HepG2 (cell line): ENCODE results near the gene MBD3. TPM values are rescaled to one million over a fixed set of nuclear protein-coding genes. Genes with fewer than 3 reads are reported as not detected.

Source experiments
- ATAC-seq: fragments of 200-7000 bp; cut with Tn5 transposase; 3 replicates; pipeline ENCODE4 v1.9.1; 2020; ENCODE audit warnings: mild to moderate bottlenecking, moderate library complexity
- BruUV-seq: library from RNA; stranded (reverse); fragments of 400-500 nt; replicated peaks from 2 replicates; lab custom pipeline; 2021; lab: Mats Ljungman, UMichigan
- CTCF ChIA-PET: fragments of 300-600 bp; formaldehyde crosslinking; extraction: SDS; loops from one replicate; lab custom pipeline; 2021; ENCODE audit warnings: low total read pairs, inconsistent platforms, low intra/inter-chr PET ratio; lab: Yijun Ruan, JAX
- POLR2A ChIA-PET: fragments of 350-600 bp; sonication (Branson Sonifier 250); formaldehyde crosslinking; loops from one replicate; lab custom pipeline; 2020; ENCODE audit warnings: antibody characterized with exemption, inconsistent platforms; lab: Yijun Ruan, JAX
- DNase-seq: peaks from one replicate; pipeline ENCODE4 v3.0.0-alpha.2; 2015; ENCODE audit warnings: low spot score
- FAIRE-seq: peaks from 3 replicates; lab custom pipeline; 2011; peaks lifted over from hg19 to GRCh38; lab: Jason Lieb, UNC
- H2AFZ ChIP-seq: one replicate; pipeline ENCODE4 v1.6.1; 2011; ENCODE audit warnings: low read length, inconsistent platforms
- H3K27ac ChIP-seq: fragments of 300-600 bp; 3 replicates; pipeline ENCODE4 v1.8.0; 2011; ENCODE audit warnings: mixed run types, mild to moderate bottlenecking, mixed read lengths, low read length, inconsistent platforms; ENCODE audit not compliant: insufficient read depth; ENCODE audit errors: extremely low read length
- H3K27me3 ChIP-seq, 2 experiments: fragments of 200-600 bp in 1 of 2; 2 replicates in 1 of 2; 3 replicates in 1 of 2; pipeline versions ENCODE4 v1.6.0 to v1.8.0; 2011; ENCODE audit warnings: low read length in 2 of 2, mild to moderate bottlenecking in 2 of 2, moderate library complexity in 2 of 2, inconsistent platforms in 1 of 2; ENCODE audit not compliant: insufficient read depth in 2 of 2, control insufficient read depth in 1 of 2
- H3K36me3 ChIP-seq, 2 experiments: fragments of 200-600 bp in 1 of 2; replicated peaks in 1 of 2; 2 replicates in 1 of 2; 3 replicates in 1 of 2; pipeline versions ENCODE4 v1.5.1 to v1.8.0; 2011; ENCODE audit warnings: low read length in 2 of 2, inconsistent platforms in 1 of 2; ENCODE audit not compliant: insufficient read depth in 2 of 2, control insufficient read depth in 1 of 2
- H3K4me1 ChIP-seq: 2 replicates; pipeline ENCODE4 v1.5.1; 2012; ENCODE audit warnings: low read length, inconsistent platforms; ENCODE audit not compliant: insufficient read depth
- H3K4me2 ChIP-seq: 2 replicates; pipeline ENCODE4 v1.6.0; 2011; ENCODE audit warnings: low read depth, low read length, inconsistent platforms
- H3K4me3 ChIP-seq, 3 experiments: fragments of 200-600 bp in 1 of 3; sonication (generic), shearing (Covaris generic) in 1 of 3; replicated peaks in 1 of 3; 2 replicates each; pipeline ENCODE4 v1.5.1; 2011 to 2016; ENCODE audit warnings: low read length in 3 of 3, inconsistent platforms in 2 of 3, low read depth in 2 of 3, mild to moderate bottlenecking in 2 of 3, control low read depth in 1 of 3, mixed read lengths in 1 of 3; ENCODE audit not compliant: insufficient read depth in 1 of 3
- H3K79me2 ChIP-seq: one replicate; pipeline ENCODE4 v1.6.1; 2011; ENCODE audit warnings: low read length, inconsistent platforms; ENCODE audit not compliant: insufficient read depth
- H3K9ac ChIP-seq: 2 replicates; pipeline ENCODE4 v1.6.0; 2011; ENCODE audit warnings: mild to moderate bottlenecking, low read depth, low read length, inconsistent platforms; ENCODE audit not compliant: insufficient read depth
- H3K9me3 ChIP-seq: 2 replicates; pipeline ENCODE4 v1.5.1; 2012; ENCODE audit warnings: mild to moderate bottlenecking, low read length
- H4K20me1 ChIP-seq: 2 replicates; pipeline ENCODE4 v1.6.0; 2011; ENCODE audit warnings: inconsistent platforms, mild to moderate bottlenecking, low read length, moderate library complexity; ENCODE audit not compliant: insufficient read depth
- FOXM1 ChIP-seq: sonication (generic); formaldehyde crosslinking; IDR thresholded peaks from 2 replicates; pipeline ENCODE4 v1.5.0; 2020; ENCODE audit warnings: missing genetic modification reagents
- ISX ChIP-seq: sonication (generic); formaldehyde crosslinking; conservative IDR thresholded peaks from 2 replicates; pipeline ENCODE4 v1.5.0; 2020; ENCODE audit warnings: missing genetic modification reagents
- MAFF ChIP-seq: IDR thresholded peaks from 2 replicates; pipeline ENCODE4 v1.6.1; 2011; ENCODE audit warnings: low read depth, low read length, improper control_type of control experiment
- MAFK ChIP-seq, 2 experiments: IDR thresholded peaks in 1 of 2; conservative IDR thresholded peaks in 1 of 2; 2 replicates each; pipeline ENCODE4 v1.6.1; 2011; ENCODE audit warnings: improper control_type of control experiment in 2 of 2, low read length in 2 of 2
- MED1 ChIP-seq: sonication (generic); formaldehyde crosslinking; IDR thresholded peaks from 2 replicates; pipeline ENCODE4 v1.4.0; 2020; ENCODE audit warnings: missing genetic modification reagents
- NFE2L1 ChIP-seq: sonication (generic); formaldehyde crosslinking; IDR thresholded peaks from 2 replicates; pipeline ENCODE4 v1.4.0; 2020; ENCODE audit warnings: missing genetic modification reagents, mild to moderate bottlenecking, borderline replicate concordance
- REL ChIP-seq: sonication (generic); formaldehyde crosslinking; conservative IDR thresholded peaks from 2 replicates; pipeline ENCODE4 v1.8.0; 2022; ENCODE audit warnings: mild to moderate bottlenecking, missing genetic modification reagents, moderate library complexity
- SMAD3 ChIP-seq: sonication (generic); formaldehyde crosslinking; IDR thresholded peaks from 2 replicates; pipeline ENCODE4 v1.4.0; 2020; ENCODE audit warnings: missing genetic modification reagents
- TBX3 ChIP-seq: fragments of 450-650 bp; IDR thresholded peaks from 2 replicates; pipeline ENCODE4 v1.6.1; 2017; ENCODE audit warnings: antibody characterized with exemption, mild to moderate bottlenecking, inconsistent platforms, borderline replicate concordance
- ZBTB1 ChIP-seq: sonication (generic); formaldehyde crosslinking; IDR thresholded peaks from 2 replicates; pipeline ENCODE4 v1.4.0; 2020; ENCODE audit warnings: missing genetic modification reagents, borderline replicate concordance
- ZBTB8A ChIP-seq: sonication (generic); formaldehyde crosslinking; IDR thresholded peaks from 2 replicates; pipeline ENCODE4 v1.4.0; 2020; ENCODE audit warnings: mild to moderate bottlenecking, low read depth, missing genetic modification reagents, borderline replicate concordance
- ZNF205 ChIP-seq: IDR thresholded peaks from 2 replicates; pipeline ENCODE4 v1.6.1; 2018; ENCODE audit warnings: missing biosample characterization, missing genetic modification reagents
- ZNF460 ChIP-seq: sonication (generic); formaldehyde crosslinking; IDR thresholded peaks from 2 replicates; pipeline ENCODE4 v1.5.1; 2020; ENCODE audit warnings: missing genetic modification reagents, mild to moderate bottlenecking, borderline replicate concordance
- ZNF558 ChIP-seq: sonication (generic); formaldehyde crosslinking; IDR thresholded peaks from 2 replicates; pipeline ENCODE4 v1.9.0; 2022; ENCODE audit warnings: mild to moderate bottlenecking, missing genetic modification reagents, borderline replicate concordance
- ZNF644 ChIP-seq: IDR thresholded peaks from 2 replicates; pipeline ENCODE4 v1.6.1; 2016; ENCODE audit warnings: low read depth
- WGBS: methylation state at CpG from one replicate; pipeline ENCODE4 v1.1.6; 2017; ENCODE audit warnings: low lambda C conversion rate; 5-methylcytosine and 5-hydroxymethylcytosine counted together
- in situ Hi-C: cut with HindIII; loops from 2 replicates; pipeline ENCODE4 v1.10.0; 2017; ENCODE audit warnings: low pct_unique_long_range_greater_than_20kb; ENCODE audit not compliant: extremely low pct_ligation_motif_present
- intact Hi-C: fragments of 100-400 bp; cut with micrococcal nuclease; formaldehyde crosslinking; loops from one replicate; pipeline ENCODE4 v1.10.0; 2022; ENCODE audit not compliant: unreplicated experiment
- polyA plus RNA-seq, 8 experiments: library from polyadenylated mRNA; depleted of rRNA in 3 of 8; stranded (reverse) in 7 of 8; unstranded in 1 of 8; fragments of >200 nt; fragmentation: Illumina TruSeq in 4 of 8; extraction: Trizol in 4 of 8; gene quantifications; 2 replicates each; pipeline versions ENCODE4 v1.2.1 to v1.2.3, GENCODE V29; 2011 to 2016; ENCODE audit warnings: low read depth in 4 of 8, missing spikeins in 1 of 8, mixed read lengths in 1 of 8; ENCODE audit not compliant: insufficient read depth in 1 of 8
- total RNA-seq, 5 experiments: library from RNA; depleted of rRNA; stranded (reverse); fragments of >200 nt; fragmentation: Illumina TruSeq; extraction: Trizol; gene quantifications; 2 replicates each; pipeline ENCODE4 v1.2.3, GENCODE V29; 2016; ENCODE audit warnings: low read depth in 1 of 5
- TF ChIP-seq, protein P1 (sequence below): sonication (generic); formaldehyde crosslinking; IDR thresholded peaks from 2 replicates; pipeline ENCODE4 v1.8.0; 2022; ENCODE audit warnings: mild to moderate bottlenecking, missing genetic modification reagents; ENCODE audit not compliant: insufficient replicate concordance
- TF ChIP-seq, protein P2 (sequence below): sonication (generic); formaldehyde crosslinking; IDR thresholded peaks from 2 replicates; pipeline ENCODE4 v1.8.1; 2023; ENCODE audit warnings: mild to moderate bottlenecking, missing genetic modification reagents

The MBD3 gene
- total and polyA plus RNA-seq, 2 of the 13 experiments (the other 11 are each of a cell fraction or from before 2014, with no cell fraction given), result 21.2 to 76.9 TPM

DNA sequence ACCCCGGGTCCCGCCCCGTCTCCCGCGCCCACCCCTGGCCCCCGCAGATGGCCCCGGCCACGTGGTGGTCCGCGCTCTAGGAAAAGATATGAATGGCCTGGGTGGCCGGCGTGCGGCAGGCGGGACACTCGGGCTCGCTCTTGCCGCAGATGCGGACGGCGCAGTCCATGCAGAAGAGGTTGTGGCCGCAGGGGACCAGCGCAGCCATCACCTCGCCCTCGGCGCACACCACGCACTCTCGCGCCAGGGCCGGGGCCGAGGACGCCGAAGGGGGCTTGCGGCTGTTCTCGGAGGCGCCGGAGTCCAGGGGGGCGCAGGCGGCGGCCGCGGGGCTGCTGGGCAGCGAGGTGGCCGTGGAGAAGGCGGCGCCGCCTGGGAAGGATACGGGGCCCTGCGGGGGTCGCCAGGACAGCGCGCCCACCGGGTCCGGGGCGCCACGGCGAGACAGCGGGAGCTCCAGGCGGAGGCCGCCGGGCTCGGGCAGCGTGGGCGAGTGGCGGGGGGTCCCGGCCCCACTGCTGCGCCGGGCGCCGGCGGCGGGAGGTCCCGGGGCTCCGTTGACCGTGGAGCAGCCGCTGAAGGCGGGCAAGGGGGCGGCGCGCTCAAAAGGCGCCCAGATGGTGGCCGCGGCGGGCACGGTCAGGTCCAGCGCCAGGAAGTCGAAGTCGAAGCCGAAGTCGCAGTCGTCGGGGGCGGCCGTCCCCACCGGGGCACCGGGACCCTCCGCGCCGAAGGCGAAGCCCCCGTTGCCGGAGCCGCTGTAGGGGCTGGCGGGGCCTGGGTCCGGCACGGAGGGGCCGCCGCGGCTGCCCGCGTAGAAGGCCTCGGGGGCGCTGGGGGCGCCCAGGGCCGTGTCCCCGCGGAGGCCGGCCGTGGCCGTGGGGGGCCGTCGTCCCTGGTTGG is 36.9 kb downstream of the MBD3 start:
- CTCF ChIA-PET, result no interaction called here

DNA sequence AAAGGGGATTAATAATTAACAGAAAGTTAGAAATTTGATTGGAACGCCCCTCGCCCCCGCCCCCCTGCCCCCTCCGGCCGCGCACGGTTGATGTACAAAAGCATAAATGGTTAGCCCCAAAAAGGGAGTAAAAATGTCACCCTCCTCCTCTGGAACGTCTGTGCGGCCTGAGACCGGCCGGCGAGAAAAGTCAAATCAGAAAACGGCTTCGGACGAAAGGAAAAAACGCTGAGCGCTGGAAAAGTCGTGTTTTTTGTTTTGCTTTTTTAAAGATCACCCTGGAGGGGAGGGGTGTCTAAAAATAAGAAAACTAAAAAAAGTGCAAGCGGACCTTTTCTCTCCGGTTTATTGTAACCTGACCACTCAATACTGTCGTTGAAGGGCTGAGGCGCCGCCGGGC is 37.7 kb downstream of the MBD3 start:
- BruUV-seq, result no TSS peak
- 96% methylated on average over 24 of the region's 24 CpGs for WGBS
- Histone ChIP-seq H3K9ac (no peak overlapping the region), H2AFZ (no peak overlapping the region), H3K9me3 (no peaks in the 10 kb centered on the region), H3K27ac (no peak overlapping the region), H3K79me2 (no peaks in the 10 kb centered on the region), H3K4me3 (no peak overlapping the region), H3K36me3 (no peaks in the 10 kb centered on the region; a peak in 1 of 5 replicates), H3K4me1 (peaks cover 8% of the 10 kb centered on the region; the same call in 1 of the 2 replicates), H4K20me1 (no peaks in the 10 kb centered on the region), H3K4me2 (no peak overlapping the region), H3K27me3 (no peaks in the 10 kb centered on the region)
- no peak for ATAC-seq
- ChIA-PET POLR2A (no interaction called here), CTCF (no interaction called here)
- no peak for FAIRE-seq
- intact Hi-C loops (no loop called here), in situ Hi-C loops (no loop called here)
- DNase-seq, result no peak
- TF ChIP-seq ZNF644 (CRISPR knock-in tag) (no peak), TBX3 (no peak), MAFF (0 out of 2 replicates have a peak, but pooled peaks have one; percentile 12), ISX (CRISPR knock-in tag) (no peak), MAFK (conservative IDR thresholded peaks at IDR 0.05 in 1 of 2, IDR thresholded peaks at IDR 0.05 in 1 of 2; ENCODE audit: low read length in 2 of 2) (peak; percentile 24 to 53; a peak in 3 of 4 replicates), ZNF205 (CRISPR knock-in tag) (no peak), ZNF558 (CRISPR knock-in tag) (no peak), ZBTB8A (CRISPR knock-in tag) (no peak), NFE2L1 (CRISPR knock-in tag) (no peak), SMAD3 (no peak), FOXM1 (CRISPR knock-in tag) (no peak)
- TF ChIP-seq, protein P1, sequence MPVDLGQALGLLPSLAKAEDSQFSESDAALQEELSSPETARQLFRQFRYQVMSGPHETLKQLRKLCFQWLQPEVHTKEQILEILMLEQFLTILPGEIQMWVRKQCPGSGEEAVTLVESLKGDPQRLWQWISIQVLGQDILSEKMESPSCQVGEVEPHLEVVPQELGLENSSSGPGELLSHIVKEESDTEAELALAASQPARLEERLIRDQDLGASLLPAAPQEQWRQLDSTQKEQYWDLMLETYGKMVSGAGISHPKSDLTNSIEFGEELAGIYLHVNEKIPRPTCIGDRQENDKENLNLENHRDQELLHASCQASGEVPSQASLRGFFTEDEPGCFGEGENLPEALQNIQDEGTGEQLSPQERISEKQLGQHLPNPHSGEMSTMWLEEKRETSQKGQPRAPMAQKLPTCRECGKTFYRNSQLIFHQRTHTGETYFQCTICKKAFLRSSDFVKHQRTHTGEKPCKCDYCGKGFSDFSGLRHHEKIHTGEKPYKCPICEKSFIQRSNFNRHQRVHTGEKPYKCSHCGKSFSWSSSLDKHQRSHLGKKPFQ (CRISPR knock-in tag), result no peak
- TF ChIP-seq, protein P2, sequence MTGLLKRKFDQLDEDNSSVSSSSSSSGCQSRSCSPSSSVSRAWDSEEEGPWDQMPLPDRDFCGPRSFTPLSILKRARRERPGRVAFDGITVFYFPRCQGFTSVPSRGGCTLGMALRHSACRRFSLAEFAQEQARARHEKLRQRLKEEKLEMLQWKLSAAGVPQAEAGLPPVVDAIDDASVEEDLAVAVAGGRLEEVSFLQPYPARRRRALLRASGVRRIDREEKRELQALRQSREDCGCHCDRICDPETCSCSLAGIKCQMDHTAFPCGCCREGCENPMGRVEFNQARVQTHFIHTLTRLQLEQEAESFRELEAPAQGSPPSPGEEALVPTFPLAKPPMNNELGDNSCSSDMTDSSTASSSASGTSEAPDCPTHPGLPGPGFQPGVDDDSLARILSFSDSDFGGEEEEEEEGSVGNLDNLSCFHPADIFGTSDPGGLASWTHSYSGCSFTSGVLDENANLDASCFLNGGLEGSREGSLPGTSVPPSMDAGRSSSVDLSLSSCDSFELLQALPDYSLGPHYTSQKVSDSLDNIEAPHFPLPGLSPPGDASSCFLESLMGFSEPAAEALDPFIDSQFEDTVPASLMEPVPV, result no peak

More for the DNA sequence above, 36.9 kb downstream of the MBD3 start:
- H3K4me2 ChIP-seq, result no peak overlapping the region
- over 99% methylated on average over 82 of the region's 121 CpGs for WGBS
- FAIRE-seq, result no peak
- ATAC-seq, result no peak
- intact Hi-C loops, result no loop called here
- no peak overlapping the region for H3K9ac ChIP-seq
- TF ChIP-seq ZNF460, result no peak
- TF ChIP-seq MED1, result no peak
- TF ChIP-seq REL, result no peak
- TF ChIP-seq ZBTB8A (CRISPR knock-in tag), result no peak
- no peak for TF ChIP-seq ZBTB1 (CRISPR knock-in tag)
- no TSS peak for BruUV-seq
- no peak for DNase-seq
- no peaks in the 10 kb centered on the region for H3K79me2 ChIP-seq
- POLR2A ChIA-PET, result no interaction called here
- no peak overlapping the region for H2AFZ ChIP-seq
- H3K9me3 ChIP-seq, result no peaks in the 10 kb centered on the region
- H3K4me1 ChIP-seq, result peaks cover 8% of the 10 kb centered on the region; the same call in 1 of the 2 replicates
- H4K20me1 ChIP-seq, result no peaks in the 10 kb centered on the region
- in situ Hi-C loops, result no loop called here
- H3K27me3 ChIP-seq, result no peaks in the 10 kb centered on the region
- H3K27ac ChIP-seq, result no peak overlapping the region
- H3K36me3 ChIP-seq, result no peaks in the 10 kb centered on the region; a peak in 1 of 5 replicates
- H3K4me3 ChIP-seq, result no peak overlapping the region
